CD8-positive, alpha-beta memory T cell (primary cell): ENCODE data around the gene TRPC4AP. TPM values are rescaled to one million over a fixed set of nuclear protein-coding genes. Genes with fewer than 3 reads are reported as not detected.
A peak's percentile ranks its signal among the peaks of the same experiment; 100 is the strongest.

ENCODE experiments used
- CTCF ChIA-PET: fragments of 350-600 bp; sonication (Branson Sonifier 250); formaldehyde crosslinking; loops from one replicate; lab custom pipeline; 2021; ENCODE audit warnings: antibody characterized with exemption; lab: Charles Lee
- POLR2A ChIA-PET: fragments of 350-600 bp; sonication (Branson Sonifier 250); formaldehyde crosslinking; loops from one replicate; lab custom pipeline; 2021; ENCODE audit warnings: antibody characterized with exemption; lab: Charles Lee
- DNase-seq, 5 donors: peaks; one replicate each; pipeline versions ENCODE4 v3.0.0 to v3.0.0-alpha.2; 2020 to 2022; ENCODE audit warnings: mixed read lengths in 1 of 5
- H3K27ac ChIP-seq: one replicate; pipeline ENCODE4 v1.7.0; 2013; ENCODE audit warnings: low read depth, mild to moderate bottlenecking, low read length, moderate library complexity
- H3K27me3 ChIP-seq: 2 replicates; pipeline ENCODE4 v1.7.0; 2013; ENCODE audit warnings: low read length, mild to moderate bottlenecking; ENCODE audit not compliant: insufficient read depth, poor library complexity, severe bottlenecking
- H3K36me3 ChIP-seq: 2 replicates; pipeline ENCODE4 v1.7.0; 2013; ENCODE audit warnings: mild to moderate bottlenecking, low read length, moderate library complexity; ENCODE audit not compliant: insufficient read depth
- H3K4me1 ChIP-seq: 2 replicates; pipeline ENCODE4 v1.7.0; 2013; ENCODE audit warnings: mild to moderate bottlenecking, low read length, moderate library complexity; ENCODE audit not compliant: insufficient read depth
- H3K4me3 ChIP-seq: 2 replicates; pipeline ENCODE4 v1.7.0; 2013; ENCODE audit warnings: mild to moderate bottlenecking, low read length
- H3K9me3 ChIP-seq: 2 replicates; pipeline ENCODE4 v1.7.0; 2013; ENCODE audit warnings: mild to moderate bottlenecking, low read length
- H3K27ac Mint-ChIP-seq, 8 donors: one replicate each; pipeline ENCODE4 v1.8.0; 2020 to 2021; ENCODE audit warnings: mixed read lengths in 8 of 8, mild to moderate bottlenecking in 6 of 8, inconsistent platforms in 3 of 8, moderate library complexity in 3 of 8
- H3K27me3 Mint-ChIP-seq, 2 donors: one replicate each; pipeline ENCODE4 v1.8.0; 2020 to 2021; ENCODE audit warnings: mixed read lengths in 2 of 2, mild to moderate bottlenecking in 1 of 2, moderate library complexity in 1 of 2
- H3K36me3 Mint-ChIP-seq, 3 donors: one replicate each; pipeline ENCODE4 v1.8.0; 2020 to 2021; ENCODE audit warnings: mixed read lengths in 3 of 3, inconsistent platforms in 1 of 3, mild to moderate bottlenecking in 1 of 3
- H3K4me1 Mint-ChIP-seq, 3 donors: one replicate each; pipeline ENCODE4 v1.8.0; 2020 to 2021; ENCODE audit warnings: mixed read lengths in 3 of 3, inconsistent platforms in 1 of 3, mild to moderate bottlenecking in 1 of 3
- H3K4me3 Mint-ChIP-seq, 7 donors: one replicate each; pipeline ENCODE4 v1.8.0; 2020 to 2021; ENCODE audit warnings: mixed read lengths in 7 of 7, mild to moderate bottlenecking in 6 of 7, moderate library complexity in 4 of 7, inconsistent platforms in 2 of 7
- H3K9me3 Mint-ChIP-seq, 5 donors: one replicate each; pipeline ENCODE4 v1.8.0; 2020 to 2022; ENCODE audit warnings: mixed read lengths in 5 of 5, mild to moderate bottlenecking in 3 of 5, moderate library complexity in 2 of 5, inconsistent platforms in 1 of 5
- polyA plus RNA-seq: library from polyadenylated mRNA; unstranded; fragments of 300-500 nt; fragmentation: Illumina TruSeq; gene quantifications from one replicate; pipeline ENCODE4 v1.2.3, GENCODE V29; 2021
- total RNA-seq, 2 experiments: library from RNA; stranded (reverse); gene quantifications; one replicate each; pipeline ENCODE4 v1.2.3, GENCODE V29; 2021

Gene TRPC4AP, protein sequence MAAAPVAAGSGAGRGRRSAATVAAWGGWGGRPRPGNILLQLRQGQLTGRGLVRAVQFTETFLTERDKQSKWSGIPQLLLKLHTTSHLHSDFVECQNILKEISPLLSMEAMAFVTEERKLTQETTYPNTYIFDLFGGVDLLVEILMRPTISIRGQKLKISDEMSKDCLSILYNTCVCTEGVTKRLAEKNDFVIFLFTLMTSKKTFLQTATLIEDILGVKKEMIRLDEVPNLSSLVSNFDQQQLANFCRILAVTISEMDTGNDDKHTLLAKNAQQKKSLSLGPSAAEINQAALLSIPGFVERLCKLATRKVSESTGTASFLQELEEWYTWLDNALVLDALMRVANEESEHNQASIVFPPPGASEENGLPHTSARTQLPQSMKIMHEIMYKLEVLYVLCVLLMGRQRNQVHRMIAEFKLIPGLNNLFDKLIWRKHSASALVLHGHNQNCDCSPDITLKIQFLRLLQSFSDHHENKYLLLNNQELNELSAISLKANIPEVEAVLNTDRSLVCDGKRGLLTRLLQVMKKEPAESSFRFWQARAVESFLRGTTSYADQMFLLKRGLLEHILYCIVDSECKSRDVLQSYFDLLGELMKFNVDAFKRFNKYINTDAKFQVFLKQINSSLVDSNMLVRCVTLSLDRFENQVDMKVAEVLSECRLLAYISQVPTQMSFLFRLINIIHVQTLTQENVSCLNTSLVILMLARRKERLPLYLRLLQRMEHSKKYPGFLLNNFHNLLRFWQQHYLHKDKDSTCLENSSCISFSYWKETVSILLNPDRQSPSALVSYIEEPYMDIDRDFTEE
- total RNA-seq, result 10 to 100 TPM; 51.2 to 53.4 TPM
- 59.8 TPM for polyA plus RNA-seq

DNA sequence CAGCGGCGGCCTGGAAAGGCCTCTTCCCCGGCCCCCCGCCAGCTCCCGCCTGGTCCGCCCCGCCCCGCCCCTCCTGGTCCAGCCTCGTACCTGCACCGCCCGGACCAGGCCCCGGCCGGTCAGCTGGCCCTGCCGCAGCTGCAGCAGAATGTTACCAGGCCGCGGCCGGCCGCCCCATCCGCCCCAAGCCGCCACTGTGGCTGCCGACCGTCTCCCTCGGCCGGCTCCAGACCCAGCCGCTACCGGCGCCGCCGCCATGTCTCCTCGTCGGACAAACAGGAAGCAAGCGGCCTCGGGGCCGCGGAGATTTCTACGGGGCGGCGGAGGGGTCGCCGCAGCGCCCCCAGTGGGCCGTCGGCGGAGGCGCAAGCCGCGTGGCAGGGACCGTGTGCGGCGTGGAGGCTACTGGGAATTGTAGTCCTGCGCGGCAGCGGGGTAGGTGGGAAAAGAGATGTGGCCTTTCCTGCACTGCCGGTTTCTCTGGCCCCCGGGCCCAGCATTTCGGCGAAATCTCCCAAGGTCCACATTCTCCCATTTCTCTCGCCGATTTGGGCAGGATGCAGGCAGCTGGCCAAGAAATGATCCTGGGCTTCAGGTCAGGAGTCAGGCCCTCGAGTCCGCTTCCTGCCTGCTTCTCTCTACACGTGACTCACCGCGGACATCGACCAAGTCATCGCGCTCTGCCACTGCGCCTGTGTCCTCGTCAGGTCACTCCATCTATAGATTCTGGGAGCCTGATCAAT lies at the start of gene TRPC4AP:
Gene TRPC4AP, minus strand, starts transcription at position 284 of the 743 bp plus-strand sequence. Its CDS starts 26 bp downstream, at position 258.
- Histone ChIP-seq H3K4me1 (peaks cover 23% of the 10 kb centered on the region), H3K9me3 (no peaks in the 10 kb centered on the region), H3K36me3 (no peaks in the 10 kb centered on the region), H3K27me3 (no peaks in the 10 kb centered on the region), H3K27ac (peak within 1 kb of the TSS; percentile 78), H3K4me3 (peak within 1 kb of the TSS; percentile 91)
- POLR2A ChIA-PET, result interaction anchor here (0.6 kb wide), 1 partner anchor 839 kb away, joined by 3 read pairs; no protein-coding TSS in a partner anchor
- Mint-ChIP-seq H3K4me3 (peak within 1 kb of the TSS; percentile 87 to 94 (median 91)), H3K27me3 (peaks cover 0 to 1% of the 10 kb centered on the region in 2 donors), H3K4me1 (peaks cover 44 to 62% (median 54%) of the 10 kb centered on the region in 3 donors), H3K27ac (peak within 1 kb of the TSS; percentile 79 to 97 (median 95)), H3K9me3 (no peaks in the 10 kb centered on the region), H3K36me3 (peaks cover 0 to 18% (median 2%) of the 10 kb centered on the region in 3 donors)
- CTCF ChIA-PET, result interaction anchor here (0.9 to 4.1 kb wide), 6 partner anchors 22 to 256 kb away, joined by 3 to 44 read pairs (median 4); partner anchors contain the start of gene EDEM2
- DNase-seq, result peak; percentile 81 to 90 (median 85)

DNA sequence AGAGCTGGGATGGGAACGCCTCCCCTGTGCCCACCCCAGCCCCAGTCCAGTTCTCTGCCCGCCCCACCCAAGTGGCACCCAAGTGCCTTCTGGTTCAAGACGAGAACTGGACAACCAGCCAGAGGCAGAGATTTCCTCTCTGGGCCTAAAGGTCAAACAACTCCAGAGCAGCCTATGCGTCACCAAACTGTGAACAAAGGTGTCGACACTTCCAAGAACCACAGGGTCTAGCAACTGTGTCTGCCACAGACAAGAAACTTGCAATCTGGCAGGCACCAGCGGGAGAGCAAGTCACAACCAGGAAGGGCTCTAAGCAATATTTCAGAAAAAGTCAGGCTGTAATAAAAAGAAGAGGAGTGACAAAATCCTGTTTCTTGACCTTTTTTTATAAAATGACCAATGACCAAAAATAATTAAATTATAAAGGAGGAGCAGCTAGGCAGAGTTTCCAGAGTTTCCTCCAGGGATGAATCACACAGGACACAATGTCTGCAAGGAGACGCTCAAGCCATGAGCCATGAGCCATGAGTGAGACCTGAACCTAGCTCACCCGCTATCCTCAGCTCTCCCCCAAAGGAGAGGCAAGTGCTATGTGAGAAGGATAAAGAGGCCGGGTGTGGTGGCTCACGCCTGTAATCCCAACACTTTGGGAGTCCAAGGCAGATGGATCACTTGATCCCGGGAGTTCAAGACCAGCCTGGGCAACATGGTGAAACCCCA lies 43.4 kb upstream of the TRPC4AP start:
- Histone ChIP-seq H3K27ac (no peak overlapping the region), H3K36me3 (peaks cover 37% of the 10 kb centered on the region), H3K4me3 (no peak overlapping the region), H3K27me3 (no peaks in the 10 kb centered on the region), H3K9me3 (no peaks in the 10 kb centered on the region), H3K4me1 (no peaks in the 10 kb centered on the region)
- no peak overlapping the region for H3K4me3 Mint-ChIP-seq
- ChIA-PET CTCF (no interaction called here), POLR2A (interaction anchor here (0.8 kb wide), 1 partner anchor 112 kb away, joined by 3 read pairs; no protein-coding TSS in a partner anchor)
- peaks cover 3 to 86% (median 19%) of the 10 kb centered on the region in 3 donors for H3K36me3 Mint-ChIP-seq
- H3K27me3 Mint-ChIP-seq, result no peaks in the 10 kb centered on the region
- no peak for DNase-seq
- H3K9me3 Mint-ChIP-seq, result no peaks in the 10 kb centered on the region
- peak overlapping the region in 3 of 8 donors; percentile 63 to 66 (median 64) for H3K27ac Mint-ChIP-seq
- H3K4me1 Mint-ChIP-seq, result peaks cover 4 to 5% (median 4%) of the 10 kb centered on the region in 3 donors

DNA sequence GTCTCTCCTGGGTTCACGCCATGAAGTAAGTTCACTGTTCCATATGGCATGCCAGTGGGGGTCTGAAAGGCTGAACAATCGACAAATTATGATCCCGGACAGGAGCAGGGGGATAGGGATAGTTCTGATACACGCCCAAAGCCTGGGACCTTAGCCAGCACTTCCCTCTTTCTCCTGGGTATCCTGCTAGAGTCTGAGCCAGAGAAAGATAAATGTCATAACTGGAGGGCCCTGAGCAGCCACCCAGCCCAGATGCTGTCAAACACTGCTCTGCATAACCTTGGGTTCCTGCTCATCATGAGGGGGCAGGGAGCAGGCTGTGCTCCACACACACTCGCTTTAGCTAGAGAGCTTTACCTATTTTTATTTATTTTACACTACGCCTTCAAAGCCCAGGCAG lies 42.3 kb upstream of the TRPC4AP start:
- ChIA-PET CTCF (no interaction called here), POLR2A (no interaction called here)
- H3K27me3 Mint-ChIP-seq, result no peaks in the 10 kb centered on the region
- Histone ChIP-seq H3K27ac (no peak overlapping the region), H3K4me1 (no peaks in the 10 kb centered on the region), H3K36me3 (peaks cover 37% of the 10 kb centered on the region), H3K27me3 (no peaks in the 10 kb centered on the region), H3K4me3 (no peak overlapping the region), H3K9me3 (no peaks in the 10 kb centered on the region)
- no peaks in the 10 kb centered on the region for H3K9me3 Mint-ChIP-seq
- peaks cover 0 to 1% (median 0%) of the 10 kb centered on the region in 3 donors for H3K4me1 Mint-ChIP-seq
- peaks cover 3 to 88% (median 23%) of the 10 kb centered on the region in 3 donors for H3K36me3 Mint-ChIP-seq
- no peak overlapping the region for H3K4me3 Mint-ChIP-seq
- H3K27ac Mint-ChIP-seq, result no peak overlapping the region
- no peak for DNase-seq

DNA sequence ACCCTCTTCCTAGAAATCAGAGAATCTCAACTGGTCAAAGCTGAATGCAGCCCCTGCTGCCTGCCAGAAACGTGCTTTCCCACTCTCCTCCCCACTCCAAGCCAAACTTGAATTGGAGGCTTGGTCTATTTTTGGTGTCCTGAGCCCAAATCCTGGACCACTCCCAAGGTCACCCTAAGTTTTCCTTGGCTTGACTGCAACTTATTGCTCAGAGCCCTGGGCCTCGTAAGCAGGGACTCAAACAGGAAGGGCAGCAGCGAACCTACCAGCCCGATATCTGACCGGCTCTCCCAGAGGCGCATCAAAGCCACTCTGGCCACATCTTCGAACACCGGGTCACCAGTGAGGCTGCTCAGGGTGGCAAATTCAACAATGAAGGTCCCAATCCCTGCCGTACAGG lies 41.9 kb upstream of the TRPC4AP start:
- H3K27ac ChIP-seq, result no peak overlapping the region
- no peaks in the 10 kb centered on the region for H3K9me3 ChIP-seq
- Mint-ChIP-seq H3K27me3 (no peaks in the 10 kb centered on the region), H3K4me1 (peaks cover 0 to 1% (median 0%) of the 10 kb centered on the region in 3 donors), H3K27ac (no peak overlapping the region), H3K4me3 (no peak overlapping the region), H3K9me3 (no peaks in the 10 kb centered on the region), H3K36me3 (peaks cover 3 to 87% (median 24%) of the 10 kb centered on the region in 3 donors)
- CTCF ChIA-PET, result interaction anchor here (1.0 kb wide), 1 partner anchor 11 kb away, joined by 3 read pairs; no protein-coding TSS in a partner anchor
- H3K4me1 ChIP-seq, result no peaks in the 10 kb centered on the region
- H3K27me3 ChIP-seq, result no peaks in the 10 kb centered on the region
- no peak for DNase-seq
- no peak overlapping the region for H3K4me3 ChIP-seq
- POLR2A ChIA-PET, result no interaction called here
- peaks cover 37% of the 10 kb centered on the region for H3K36me3 ChIP-seq

DNA sequence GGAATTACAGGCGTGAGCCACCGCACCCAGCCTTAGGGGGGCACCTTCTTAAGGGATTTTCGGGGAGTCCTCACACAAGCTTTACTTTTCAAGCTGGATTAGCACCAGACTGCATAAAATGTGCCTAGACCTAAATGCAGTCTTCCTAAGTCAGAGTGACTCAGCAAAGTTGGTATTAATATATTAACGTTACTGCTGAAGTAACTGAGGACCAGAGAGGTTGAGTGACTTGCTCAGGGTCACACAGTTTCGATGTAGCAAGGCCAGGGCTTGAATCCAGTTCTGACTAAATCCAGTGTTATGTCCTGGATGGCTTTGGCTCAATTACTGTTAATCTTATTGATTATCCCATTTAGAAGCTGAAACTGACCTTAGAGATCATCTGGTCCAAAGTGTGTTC lies 41.1 kb upstream of the TRPC4AP start:
- no peaks in the 10 kb centered on the region for H3K9me3 Mint-ChIP-seq
- H3K27ac Mint-ChIP-seq, result peak overlapping the region in 1 of 8 donors; percentile 37
- no peak overlapping the region for H3K4me3 Mint-ChIP-seq
- peaks cover 37% of the 10 kb centered on the region for H3K36me3 ChIP-seq
- H3K27ac ChIP-seq, result no peak overlapping the region
- H3K9me3 ChIP-seq, result no peaks in the 10 kb centered on the region
- no peaks in the 10 kb centered on the region for H3K4me1 ChIP-seq
- no peak for DNase-seq
- no peaks in the 10 kb centered on the region for H3K27me3 ChIP-seq
- H3K36me3 Mint-ChIP-seq, result peaks cover 3 to 84% (median 24%) of the 10 kb centered on the region in 3 donors
- POLR2A ChIA-PET, result no interaction called here
- H3K27me3 Mint-ChIP-seq, result no peaks in the 10 kb centered on the region
- no peak overlapping the region for H3K4me3 ChIP-seq
- CTCF ChIA-PET, result interaction anchor here (1.0 kb wide), 1 partner anchor 11 kb away, joined by 3 read pairs; no protein-coding TSS in a partner anchor
- peaks cover 0 to 1% (median 0%) of the 10 kb centered on the region in 3 donors for H3K4me1 Mint-ChIP-seq

DNA sequence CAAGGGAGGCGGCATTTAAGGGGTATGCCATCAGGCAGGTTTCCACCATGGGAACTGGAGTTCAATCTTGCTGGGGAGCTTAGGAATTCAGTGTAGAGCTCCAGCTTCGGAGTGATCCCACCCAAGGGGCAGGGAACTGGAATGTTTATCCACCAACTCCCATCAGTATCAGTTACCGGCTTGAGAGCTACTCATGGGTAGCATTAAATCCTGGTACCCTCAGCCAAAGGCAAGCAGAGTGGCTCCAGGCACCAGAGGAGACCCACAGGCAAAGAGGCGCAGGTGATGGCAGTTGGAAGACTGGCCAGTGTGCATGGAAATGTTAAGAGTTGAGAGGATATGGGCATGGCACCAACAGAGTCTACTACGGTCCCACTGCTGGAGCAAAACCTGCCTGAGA lies 40.4 kb upstream of the TRPC4AP start:
- H3K27me3 Mint-ChIP-seq, result no peaks in the 10 kb centered on the region

DNA sequence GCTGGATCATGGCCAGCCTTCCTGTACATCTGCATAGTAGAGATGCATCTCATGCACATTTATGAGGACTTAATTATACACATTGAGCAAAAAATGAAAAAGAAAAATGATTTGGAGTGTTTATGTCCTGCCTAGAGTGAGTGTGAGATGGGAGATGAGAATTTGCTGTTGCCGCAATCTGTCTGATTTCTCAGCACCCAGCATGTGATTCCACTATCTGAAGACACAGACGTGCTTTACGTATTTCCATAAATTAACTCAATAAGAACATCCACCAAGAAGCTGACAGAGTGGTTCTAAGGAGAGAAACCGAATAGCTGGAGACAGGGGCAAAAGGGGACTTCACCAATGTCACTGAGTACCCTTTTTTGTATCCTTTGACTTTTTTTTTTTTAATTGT lies 39.3 kb upstream of the TRPC4AP start:
- Histone ChIP-seq H3K27ac (no peak overlapping the region), H3K27me3 (no peaks in the 10 kb centered on the region), H3K4me3 (no peak overlapping the region), H3K4me1 (no peaks in the 10 kb centered on the region), H3K9me3 (no peaks in the 10 kb centered on the region), H3K36me3 (peaks cover 31% of the 10 kb centered on the region)
- Mint-ChIP-seq H3K9me3 (no peaks in the 10 kb centered on the region), H3K27me3 (no peaks in the 10 kb centered on the region), H3K36me3 (peaks cover 6 to 80% (median 21%) of the 10 kb centered on the region in 3 donors), H3K27ac (peak overlapping the region in 2 of 8 donors; percentile 15 to 37), H3K4me1 (no peaks in the 10 kb centered on the region), H3K4me3 (no peak overlapping the region)
- CTCF ChIA-PET, result interaction anchor here (1.7 kb wide), 1 partner anchor 35 kb away, joined by 4 read pairs; no protein-coding TSS in a partner anchor
- POLR2A ChIA-PET, result no interaction called here
- no peak for DNase-seq

More for the DNA sequence above, 40.4 kb upstream of the TRPC4AP start:
- Histone ChIP-seq H3K27me3 (no peaks in the 10 kb centered on the region), H3K9me3 (no peaks in the 10 kb centered on the region), H3K4me3 (no peak overlapping the region), H3K36me3 (peaks cover 34% of the 10 kb centered on the region), H3K27ac (no peak overlapping the region), H3K4me1 (no peaks in the 10 kb centered on the region)
- POLR2A ChIA-PET, result no interaction called here
- no peak overlapping the region for H3K4me3 Mint-ChIP-seq
- no peaks in the 10 kb centered on the region for H3K9me3 Mint-ChIP-seq
- DNase-seq, result no peak
- CTCF ChIA-PET, result no interaction called here
- H3K27ac Mint-ChIP-seq, result no peak overlapping the region
- peaks cover 0 to 1% (median 0%) of the 10 kb centered on the region in 3 donors for H3K4me1 Mint-ChIP-seq
- peaks cover 3 to 83% (median 24%) of the 10 kb centered on the region in 3 donors for H3K36me3 Mint-ChIP-seq
